Measurements from ENCODE around the gene STYXL2. TPM values are rescaled to one million over a fixed set of nuclear protein-coding genes. Genes with fewer than 3 reads are reported as not detected.

Gene STYXL2
- total and polyA plus RNA-seq, 2 experiments from 2014 or later = 0.17 to 0.40 TPM

Other genes with a start within 250 kb of the STYXL2 start
- gene TADA1, start 217.8 kb upstream of the STYXL2 start, total RNA-seq (2014; rRNA removed; shearing (Covaris generic)) = 20.6 and 21.8 TPM in 2 replicates
- gene TADA1, start 217.8 kb upstream of the STYXL2 start, polyA plus RNA-seq (2016; fragmentation: Nextera tagmentation; extraction: Ambion mirVana) = 17.8 and 22.0 TPM in 2 replicates
- 1.0 and 2.4 TPM in 2 replicates for gene ILDR2, start 118.5 kb upstream of the STYXL2 start, total RNA-seq (2014; rRNA removed; shearing (Covaris generic))
- gene ILDR2, start 118.5 kb upstream of the STYXL2 start, polyA plus RNA-seq (2016; fragmentation: Nextera tagmentation; extraction: Ambion mirVana) = 0.12 and 0.27 TPM in 2 replicates
- gene MAEL, start 104.8 kb upstream of the STYXL2 start, total RNA-seq (2014; rRNA removed; shearing (Covaris generic)) = 0.35 and 0.76 TPM in 2 replicates
- gene MAEL, start 104.8 kb upstream of the STYXL2 start, polyA plus RNA-seq (2016; fragmentation: Nextera tagmentation; extraction: Ambion mirVana) = 0.66 and 0.95 TPM in 2 replicates
- 0.28 TPM in 1 of 2 replicates, not detected in the other for gene GPA33, start 3.7 kb upstream of the STYXL2 start, total RNA-seq (2014; rRNA removed; shearing (Covaris generic))
- gene GPA33, start 3.7 kb upstream of the STYXL2 start, polyA plus RNA-seq (2016; fragmentation: Nextera tagmentation; extraction: Ambion mirVana) = 0.09 and 0.10 TPM in 2 replicates
- gene POU2F1, start 126.8 kb downstream of the STYXL2 start, total RNA-seq (2014; rRNA removed; shearing (Covaris generic)) = 52.0 and 66.1 TPM in 2 replicates
- 29.9 and 38.8 TPM in 2 replicates for gene POU2F1, start 126.8 kb downstream of the STYXL2 start, polyA plus RNA-seq (2016; fragmentation: Nextera tagmentation; extraction: Ambion mirVana)